BLaER1 (cell line): ENCODE data around the gene CELF6.

Source experiments
- H3K27ac ChIP-seq: shearing (Covaris generic); formaldehyde crosslinking; 2 replicates; pipeline ENCODE4 v1.8.1; 2022
- H3K27me3 ChIP-seq: shearing (Covaris generic); formaldehyde crosslinking; 2 replicates; pipeline ENCODE4 v1.8.1; 2022
- H3K36me3 ChIP-seq: shearing (Covaris generic); formaldehyde crosslinking; 2 replicates; pipeline ENCODE4 v1.8.1; 2022
- H3K4me1 ChIP-seq: shearing (Covaris generic); formaldehyde crosslinking; 2 replicates; pipeline ENCODE4 v1.8.1; 2022
- H3K4me2 ChIP-seq: shearing (Covaris generic); formaldehyde crosslinking; 2 replicates; pipeline ENCODE4 v1.8.1; 2022
- H3K4me3 ChIP-seq: shearing (Covaris generic); formaldehyde crosslinking; 2 replicates; pipeline ENCODE4 v1.8.1; 2022
- H3K9ac ChIP-seq: shearing (Covaris generic); formaldehyde crosslinking; 2 replicates; pipeline ENCODE4 v1.8.1; 2022
- H3K9me3 ChIP-seq: shearing (Covaris generic); formaldehyde crosslinking; 2 replicates; pipeline ENCODE4 v1.8.1; 2022
- H4K20me1 ChIP-seq: shearing (Covaris generic); formaldehyde crosslinking; 2 replicates; pipeline ENCODE4 v1.8.1; 2022
- Cebpa-rat ChIP-seq: shearing (Covaris generic); IDR thresholded peaks from 2 replicates; pipeline ENCODE4 v1.8.1; 2022

Gene CELF6

DNA sequence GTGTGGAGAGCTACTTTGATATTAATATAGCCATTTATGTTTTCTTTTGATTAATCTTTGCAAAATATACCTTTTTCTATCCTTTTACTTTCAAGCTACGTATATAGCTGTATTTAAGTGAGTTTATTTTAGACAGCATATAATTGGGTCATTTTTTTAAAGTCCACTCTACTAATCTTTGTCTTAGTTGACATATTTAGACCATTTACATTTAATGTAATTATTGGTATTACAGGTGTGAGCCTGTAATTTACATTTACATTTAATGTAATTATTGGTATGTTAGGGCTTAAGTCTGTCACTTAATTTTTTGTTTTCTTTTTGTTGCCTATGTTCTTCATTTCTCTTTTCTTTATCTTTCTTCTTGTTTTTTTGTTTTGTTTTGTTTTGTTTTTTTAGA, 3.8 kb upstream of the CELF6 start:
- peaks cover 16% of the 10 kb centered on the region; the same call in 1 of the 2 replicates for H3K9me3 ChIP-seq
- H3K4me2 ChIP-seq = no peak overlapping the region
- peaks cover 33% of the 10 kb centered on the region for H3K36me3 ChIP-seq
- H3K27me3 ChIP-seq = 0 out of 2 replicates have a peak, but pooled peaks cover 5% of the 10 kb centered on the region
- no peak overlapping the region for H3K9ac ChIP-seq
- no peak for TF ChIP-seq Cebpa-rat
- peaks cover 15% of the 10 kb centered on the region; the same call in 1 of the 2 replicates for H3K4me1 ChIP-seq
- no peak overlapping the region for H3K27ac ChIP-seq
- H3K4me3 ChIP-seq = no peak overlapping the region
- 0 out of 2 replicates have a peak, but pooled peaks cover 5% of the 10 kb centered on the region for H4K20me1 ChIP-seq

- H3K9ac ChIP-seq = no peak overlapping the region
- H3K4me2 ChIP-seq = no peak overlapping the region
- no peak for TF ChIP-seq Cebpa-rat
These were observed 485 bp downstream of the CELF6 start for GRCh38 chr15:72319360-72319984.

DNA sequence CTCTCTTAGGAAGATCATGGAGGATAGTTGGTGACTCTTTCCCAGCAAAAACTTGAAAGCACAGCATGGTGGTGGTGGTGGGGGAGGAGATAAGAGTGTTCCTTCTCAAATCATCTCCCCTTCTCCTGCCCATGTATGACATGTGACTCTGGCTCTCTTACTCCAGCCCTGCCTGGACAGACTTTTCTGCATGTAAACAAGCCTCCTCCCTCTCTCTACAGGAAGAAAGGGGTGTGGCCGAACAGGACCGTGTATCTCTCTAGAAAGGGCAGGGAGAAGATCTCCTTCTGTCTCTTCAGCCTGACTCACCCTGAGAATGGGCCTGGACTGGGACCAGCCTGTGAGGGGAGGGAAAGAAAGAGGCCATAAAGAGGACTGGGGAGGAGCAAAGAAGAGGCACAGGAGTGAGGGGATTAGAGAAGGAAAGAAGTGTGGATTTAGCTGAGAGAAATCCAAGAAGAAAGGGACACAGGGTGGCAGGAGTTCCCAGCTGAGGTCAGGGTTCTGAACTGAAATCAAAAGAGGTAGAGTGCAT, 1.5 kb downstream of the CELF6 start:
- peaks cover 26% of the 10 kb centered on the region for H3K4me1 ChIP-seq
- H3K9me3 ChIP-seq = peaks cover 6% of the 10 kb centered on the region; the same call in 1 of the 2 replicates
- H4K20me1 ChIP-seq = 0 out of 2 replicates have a peak, but pooled peaks cover 6% of the 10 kb centered on the region
- H3K27me3 ChIP-seq = 0 out of 2 replicates have a peak, but pooled peaks cover 5% of the 10 kb centered on the region
- H3K9ac ChIP-seq = no peak overlapping the region
- no peak overlapping the region for H3K4me3 ChIP-seq
- TF ChIP-seq Cebpa-rat = no peak
- H3K4me2 ChIP-seq = no peak overlapping the region
- 0 out of 2 replicates have a peak, but pooled peaks cover 6% of the 10 kb centered on the region for H3K36me3 ChIP-seq
- no peak overlapping the region for H3K27ac ChIP-seq

More at GRCh38 chr15:72319360-72319984, 485 bp downstream of the CELF6 start:
- H3K9me3 ChIP-seq = peaks cover 13% of the 10 kb centered on the region; the same call in 1 of the 2 replicates
- 0 out of 2 replicates have a peak, but pooled peaks cover 6% of the 10 kb centered on the region for H4K20me1 ChIP-seq
- no peak overlapping the region for H3K4me3 ChIP-seq
- 0 out of 2 replicates have a peak, but pooled peaks cover 6% of the 10 kb centered on the region for H3K36me3 ChIP-seq
- no peak overlapping the region for H3K27ac ChIP-seq
- H3K27me3 ChIP-seq = 0 out of 2 replicates have a peak, but pooled peaks cover 5% of the 10 kb centered on the region
- H3K4me1 ChIP-seq = peaks cover 26% of the 10 kb centered on the region

DNA sequence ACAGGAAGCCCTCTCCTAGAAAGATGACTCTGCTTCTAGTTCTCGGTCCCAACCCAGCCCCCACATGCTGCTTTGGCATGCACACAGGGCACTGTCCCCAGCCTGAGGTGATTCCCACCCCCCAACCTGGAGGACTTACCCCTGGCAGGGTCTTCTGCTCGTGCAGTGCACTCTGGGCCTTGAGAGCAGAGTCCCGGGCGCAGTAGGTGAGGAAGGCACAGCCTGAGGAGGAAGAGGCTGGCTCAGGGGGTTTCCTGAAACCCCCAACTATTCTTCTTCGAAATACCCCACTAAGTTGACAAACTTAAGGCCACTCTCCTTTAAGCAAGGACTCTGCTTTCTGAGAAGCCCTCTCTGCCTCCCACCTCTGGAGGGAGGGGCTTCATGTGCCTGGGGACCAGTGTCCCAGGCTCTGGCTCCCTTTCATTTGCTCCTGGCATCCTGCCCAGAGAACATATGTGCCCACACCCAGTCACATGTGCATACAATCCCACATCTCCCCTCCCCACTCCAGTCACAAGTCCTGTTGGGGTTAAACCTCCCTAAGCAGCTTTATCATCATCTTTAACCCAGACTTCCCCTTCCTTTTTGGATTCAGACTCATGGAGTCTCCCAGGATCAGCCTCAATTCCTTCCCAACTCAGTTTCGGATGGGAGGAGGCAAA, 4.1 kb downstream of the CELF6 start:
- Histone ChIP-seq H3K27me3 (0 out of 2 replicates have a peak, but pooled peaks cover 5% of the 10 kb centered on the region), H3K4me1 (peaks cover 18% of the 10 kb centered on the region), H3K36me3 (no peaks in the 10 kb centered on the region), H3K9me3 (no peaks in the 10 kb centered on the region), H3K4me2 (no peak overlapping the region), H3K4me3 (no peak overlapping the region), H3K27ac (no peak overlapping the region), H4K20me1 (0 out of 2 replicates have a peak, but pooled peaks cover 6% of the 10 kb centered on the region), H3K9ac (no peak overlapping the region)
- no peak for TF ChIP-seq Cebpa-rat

GRCh38 chr15:72313881-72314280, 6.1 kb downstream of the CELF6 start:
- Histone ChIP-seq H4K20me1 (0 out of 2 replicates have a peak, but pooled peaks cover 2% of the 10 kb centered on the region), H3K9ac (no peak overlapping the region), H3K27me3 (no peaks in the 10 kb centered on the region), H3K4me1 (peaks cover 11% of the 10 kb centered on the region), H3K27ac (no peak overlapping the region), H3K4me2 (no peak overlapping the region), H3K36me3 (no peaks in the 10 kb centered on the region), H3K9me3 (no peaks in the 10 kb centered on the region), H3K4me3 (no peak overlapping the region)
- TF ChIP-seq Cebpa-rat = no peak

DNA sequence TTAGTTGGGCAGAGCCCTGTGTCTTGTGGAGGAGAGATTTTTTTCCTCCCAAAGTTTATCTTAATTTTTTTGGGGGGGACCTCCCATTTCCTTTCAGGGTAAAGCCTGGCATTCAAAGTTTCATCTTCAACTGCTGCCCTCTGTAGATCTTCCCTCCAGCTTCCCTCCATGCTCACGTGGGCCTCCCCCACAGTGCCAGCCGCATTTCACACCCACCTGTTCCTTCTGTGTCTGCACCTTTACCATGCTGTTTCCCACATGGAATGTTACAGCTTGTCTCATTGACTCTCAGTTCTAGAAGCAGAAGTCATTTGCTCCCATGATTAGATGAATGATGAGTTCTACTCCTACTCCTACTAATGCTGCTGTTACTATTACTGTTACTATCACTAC, 6.5 kb downstream of the CELF6 start:
- H3K27me3 ChIP-seq = no peaks in the 10 kb centered on the region
- H4K20me1 ChIP-seq = no peaks in the 10 kb centered on the region
- no peak overlapping the region for H3K4me3 ChIP-seq
- peaks cover 11% of the 10 kb centered on the region for H3K4me1 ChIP-seq
- H3K9ac ChIP-seq = no peak overlapping the region
- H3K27ac ChIP-seq = no peak overlapping the region
- TF ChIP-seq Cebpa-rat = no peak
- no peak overlapping the region for H3K4me2 ChIP-seq
- no peaks in the 10 kb centered on the region for H3K9me3 ChIP-seq
- no peaks in the 10 kb centered on the region for H3K36me3 ChIP-seq

GRCh38 chr15:72312605-72313447, 7.1 kb downstream of the CELF6 start:
- H3K27me3 ChIP-seq = no peaks in the 10 kb centered on the region
- H3K9me3 ChIP-seq = no peaks in the 10 kb centered on the region
- H3K4me1 ChIP-seq = peaks cover 11% of the 10 kb centered on the region

DNA sequence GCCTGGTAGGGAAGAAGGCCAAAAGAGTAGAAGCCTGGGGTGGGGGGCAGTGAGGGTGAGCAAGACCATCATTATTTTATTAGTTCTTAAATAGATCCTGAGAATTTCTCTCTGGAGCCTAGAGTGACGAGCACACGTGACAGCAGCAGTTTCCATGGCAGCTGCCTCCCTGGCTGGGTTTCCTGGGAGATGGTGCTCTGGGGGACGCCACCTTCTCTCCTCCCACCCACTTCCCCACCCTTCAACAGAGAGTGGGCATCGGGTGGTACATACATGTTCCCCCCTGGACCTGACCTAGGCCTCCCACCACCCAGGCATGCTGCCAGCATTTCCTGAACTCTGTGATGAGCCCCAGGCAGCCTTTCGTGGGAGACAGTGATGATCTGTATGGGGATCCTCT, 12.9 kb downstream of the CELF6 start:
- Histone ChIP-seq H3K4me2 (peak overlapping the region; percentile 48), H4K20me1 (no peaks in the 10 kb centered on the region), H3K9me3 (no peaks in the 10 kb centered on the region), H3K27me3 (no peaks in the 10 kb centered on the region), H3K27ac (no peak overlapping the region), H3K4me1 (peaks cover 11% of the 10 kb centered on the region), H3K9ac (no peak overlapping the region), H3K36me3 (no peaks in the 10 kb centered on the region), H3K4me3 (no peak overlapping the region)
- no peak for TF ChIP-seq Cebpa-rat

More at GRCh38 chr15:72312605-72313447, 7.1 kb downstream of the CELF6 start:
- Histone ChIP-seq H3K4me3 (no peak overlapping the region), H4K20me1 (no peaks in the 10 kb centered on the region), H3K36me3 (no peaks in the 10 kb centered on the region), H3K9ac (no peak overlapping the region), H3K27ac (no peak overlapping the region), H3K4me2 (no peak overlapping the region)
- no peak for TF ChIP-seq Cebpa-rat

GRCh38 chr15:72306211-72306785, 13.7 kb downstream of the CELF6 start:
- Histone ChIP-seq H4K20me1 (no peaks in the 10 kb centered on the region), H3K27me3 (no peaks in the 10 kb centered on the region), H3K4me1 (peaks cover 11% of the 10 kb centered on the region), H3K9ac (no peak overlapping the region), H3K36me3 (no peaks in the 10 kb centered on the region), H3K9me3 (no peaks in the 10 kb centered on the region), H3K4me2 (peak overlapping the region; percentile 48), H3K4me3 (no peak overlapping the region), H3K27ac (no peak overlapping the region)
- no peak for TF ChIP-seq Cebpa-rat
